NCI-H460 (cell line): ENCODE results near the gene RDH11. TPM values are rescaled to one million over a fixed set of nuclear protein-coding genes. Genes with fewer than 3 reads are reported as not detected.
A peak's percentile ranks its signal among the peaks of the same experiment; 100 is the strongest.
"Not testable (repeated sequence)": the region's sequence is repeated elsewhere in the genome, so short reads cannot be mapped to it uniquely, and the experiment has no call there.

ENCODE experiments used
- DNase-seq: peaks from one replicate; pipeline ENCODE4 v3.0.0-alpha.2; 2016; ENCODE audit warnings: low read depth; ENCODE audit errors: extremely low read depth
- polyA plus RNA-seq: library from polyadenylated mRNA; depleted of rRNA; stranded (reverse); fragments of >200 nt; gene quantifications from 2 replicates; pipeline ENCODE4 v1.2.3, GENCODE V29; 2014; cell fraction: nucleus; rRNA removed
- total RNA-seq: library from RNA; depleted of rRNA; stranded (reverse); fragments of >200 nt; shearing (Covaris generic); gene quantifications from 2 replicates; pipeline ENCODE4 v1.2.3, GENCODE V29; 2014; rRNA removed

Gene RDH11
- total RNA-seq = 85.8 and 89.1 TPM in 2 replicates
- polyA plus RNA-seq = 159 and 188 TPM in 2 replicates

- DNase-seq = peak; percentile 91
These were observed at the start of gene RDH11 for GRCh38 chr14:67695394-67695949. Gene RDH11 (minus strand): TSS chr14:67695764. CDS start chr14:67695703, 61 bp downstream.

GRCh38 chr14:67744046-67744445, 48.5 kb upstream of the RDH11 start:
- no peak for DNase-seq

GRCh38 chr14:67738740-67739504, 43.4 kb upstream of the RDH11 start:
- peak; percentile 91 for DNase-seq

GRCh38 chr14:67736771-67737170, 41.2 kb upstream of the RDH11 start:
- no peak for DNase-seq

- no peak for DNase-seq
These were observed 40.0 kb upstream of the RDH11 start for GRCh38 chr14:67735336-67736147.

GRCh38 chr14:67734675-67735074, 39.1 kb upstream of the RDH11 start:
- no peak for DNase-seq

GRCh38 chr14:67733616-67734015, 38.1 kb upstream of the RDH11 start:
- DNase-seq = no peak

GRCh38 chr14:67729072-67729885, 33.7 kb upstream of the RDH11 start:
- DNase-seq = no peak

GRCh38 chr14:67728258-67728657, 32.7 kb upstream of the RDH11 start:
- DNase-seq = no peak

- no peak for DNase-seq
These were observed 31.8 kb upstream of the RDH11 start for GRCh38 chr14:67727361-67727760.

- DNase-seq = no peak
These were observed 29.6 kb upstream of the RDH11 start for GRCh38 chr14:67725171-67725570.

- no peak for DNase-seq
These were observed 26.7 kb upstream of the RDH11 start for GRCh38 chr14:67722293-67722692.

- DNase-seq = no peak
These were observed 26.3 kb upstream of the RDH11 start for GRCh38 chr14:67721875-67722274.

GRCh38 chr14:67719866-67720265, 24.3 kb upstream of the RDH11 start:
- no peak for DNase-seq

- not testable (repeated sequence) for DNase-seq
These were observed 23.8 kb upstream of the RDH11 start for GRCh38 chr14:67719385-67719784.

- DNase-seq = no peak
These were observed 22.7 kb upstream of the RDH11 start for GRCh38 chr14:67718265-67718664.

- DNase-seq = no peak
These were observed 21.5 kb upstream of the RDH11 start for GRCh38 chr14:67717048-67717447.

GRCh38 chr14:67710209-67710608, 14.6 kb upstream of the RDH11 start:
- no peak for DNase-seq

GRCh38 chr14:67709796-67710195, 14.2 kb upstream of the RDH11 start:
- DNase-seq = not testable (repeated sequence)

- not testable (repeated sequence) for DNase-seq
These were observed 13.8 kb upstream of the RDH11 start for GRCh38 chr14:67709346-67709745.

- DNase-seq = no peak
These were observed 9.6 kb upstream of the RDH11 start for GRCh38 chr14:67705211-67705610.
